HepG2 (cell line): Measurements from ENCODE around the gene SLC26A9. TPM values are rescaled to one million over a fixed set of nuclear protein-coding genes. Genes with fewer than 3 reads are reported as not detected.

Source experiments
- AKNA ChIP-seq: sonication (generic); formaldehyde crosslinking; IDR thresholded peaks from 2 replicates; pipeline ENCODE4 v1.4.0; 2020; ENCODE audit warnings: missing genetic modification reagents, borderline replicate concordance
- ATF2 ChIP-seq: sonication (generic); formaldehyde crosslinking; IDR thresholded peaks from 2 replicates; pipeline ENCODE4 v1.4.0; 2020; ENCODE audit warnings: missing genetic modification reagents
- ATF7 ChIP-seq, 2 experiments: fragments of 450-650 bp in 1 of 2; sonication (generic) in 1 of 2; formaldehyde crosslinking in 1 of 2; IDR thresholded peaks; 2 replicates each; pipeline versions ENCODE4 v1.4.0 to v1.6.1; 2016 to 2020; ENCODE audit warnings: antibody characterized with exemption in 1 of 2, mild to moderate bottlenecking in 1 of 2, missing genetic modification reagents in 1 of 2
- HIC2 ChIP-seq: sonication (generic); formaldehyde crosslinking; IDR thresholded peaks from 2 replicates; pipeline ENCODE4 v1.9.0; 2022; ENCODE audit warnings: low read depth, missing genetic modification reagents
- KDM1A ChIP-seq: IDR thresholded peaks from 2 replicates; pipeline ENCODE4 v1.6.1; 2016; ENCODE audit warnings: missing compliant biosample characterization
- MBD4 ChIP-seq: IDR thresholded peaks from 2 replicates; pipeline ENCODE4 v1.6.1; 2012; ENCODE audit warnings: low read length, inconsistent platforms, borderline replicate concordance
- ZFP82 ChIP-seq: sonication (generic); formaldehyde crosslinking; IDR thresholded peaks from 2 replicates; pipeline ENCODE4 v1.5.1; 2020; ENCODE audit warnings: mild to moderate bottlenecking, missing genetic modification reagents, borderline replicate concordance
- ZNF207 ChIP-seq: fragments of 450-650 bp; IDR thresholded peaks from 2 replicates; pipeline ENCODE4 v1.6.1; 2016; ENCODE audit warnings: antibody characterized with exemption, borderline replicate concordance
- polyA plus RNA-seq, 8 experiments: library from polyadenylated mRNA; depleted of rRNA in 3 of 8; stranded (reverse) in 7 of 8; unstranded in 1 of 8; fragments of >200 nt; fragmentation: Illumina TruSeq in 4 of 8; extraction: Trizol in 4 of 8; gene quantifications; 2 replicates each; pipeline versions ENCODE4 v1.2.1 to v1.2.3, GENCODE V29; 2011 to 2016; ENCODE audit warnings: low read depth in 4 of 8, missing spikeins in 1 of 8, mixed read lengths in 1 of 8; ENCODE audit not compliant: insufficient read depth in 1 of 8
- total RNA-seq, 5 experiments: library from RNA; depleted of rRNA; stranded (reverse); fragments of >200 nt; fragmentation: Illumina TruSeq; extraction: Trizol; gene quantifications; 2 replicates each; pipeline ENCODE4 v1.2.3, GENCODE V29; 2016; ENCODE audit warnings: low read depth in 1 of 5
- TF ChIP-seq, protein P1 (sequence below): sonication (generic); formaldehyde crosslinking; conservative IDR thresholded peaks from 2 replicates; pipeline ENCODE4 v1.4.0; 2020; ENCODE audit warnings: mild to moderate bottlenecking, missing genetic modification reagents, moderate library complexity
- TF ChIP-seq, protein P2 (sequence below): IDR thresholded peaks from 2 replicates; pipeline ENCODE4 v1.6.1; 2012; ENCODE audit warnings: inconsistent platforms

Gene SLC26A9
- total and polyA plus RNA-seq, 2 of the 13 experiments (the other 11 are each of a cell fraction or from before 2014, with no cell fraction given) = 0.11 to 0.15 TPM

DNA sequence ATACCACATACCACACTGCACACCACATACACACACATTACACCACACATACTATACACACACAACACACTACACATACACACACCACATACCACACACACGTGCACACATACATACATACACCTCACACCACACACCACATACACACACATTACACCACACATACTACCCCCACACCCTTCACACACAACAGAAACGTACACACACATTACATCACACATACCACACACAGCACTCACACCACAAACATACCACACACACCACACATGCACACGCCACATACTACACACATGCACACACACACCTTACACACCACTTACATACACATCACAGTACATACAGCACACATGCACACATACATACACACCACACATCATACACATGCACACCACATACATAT is 31.5 kb upstream of the SLC26A9 start (continued):
- TF ChIP-seq ATF2 (CRISPR knock-in tag) (no peak), MBD4 (no peak), ZNF207 (0 out of 2 replicates have a peak, but pooled peaks have one; percentile 13), ZFP82 (CRISPR knock-in tag) (no peak), ATF7 (IDR thresholded peaks at IDR 0.05) (peak; percentile 11; the same call in 1 of the 2 replicates), ATF7 (CRISPR knock-in tag; IDR thresholded peaks at IDR 0.05) (no peak), AKNA (CRISPR knock-in tag) (no peak), HIC2 (no peak), KDM1A (CRISPR knock-in tag) (no peak)
- TF ChIP-seq, protein P1, sequence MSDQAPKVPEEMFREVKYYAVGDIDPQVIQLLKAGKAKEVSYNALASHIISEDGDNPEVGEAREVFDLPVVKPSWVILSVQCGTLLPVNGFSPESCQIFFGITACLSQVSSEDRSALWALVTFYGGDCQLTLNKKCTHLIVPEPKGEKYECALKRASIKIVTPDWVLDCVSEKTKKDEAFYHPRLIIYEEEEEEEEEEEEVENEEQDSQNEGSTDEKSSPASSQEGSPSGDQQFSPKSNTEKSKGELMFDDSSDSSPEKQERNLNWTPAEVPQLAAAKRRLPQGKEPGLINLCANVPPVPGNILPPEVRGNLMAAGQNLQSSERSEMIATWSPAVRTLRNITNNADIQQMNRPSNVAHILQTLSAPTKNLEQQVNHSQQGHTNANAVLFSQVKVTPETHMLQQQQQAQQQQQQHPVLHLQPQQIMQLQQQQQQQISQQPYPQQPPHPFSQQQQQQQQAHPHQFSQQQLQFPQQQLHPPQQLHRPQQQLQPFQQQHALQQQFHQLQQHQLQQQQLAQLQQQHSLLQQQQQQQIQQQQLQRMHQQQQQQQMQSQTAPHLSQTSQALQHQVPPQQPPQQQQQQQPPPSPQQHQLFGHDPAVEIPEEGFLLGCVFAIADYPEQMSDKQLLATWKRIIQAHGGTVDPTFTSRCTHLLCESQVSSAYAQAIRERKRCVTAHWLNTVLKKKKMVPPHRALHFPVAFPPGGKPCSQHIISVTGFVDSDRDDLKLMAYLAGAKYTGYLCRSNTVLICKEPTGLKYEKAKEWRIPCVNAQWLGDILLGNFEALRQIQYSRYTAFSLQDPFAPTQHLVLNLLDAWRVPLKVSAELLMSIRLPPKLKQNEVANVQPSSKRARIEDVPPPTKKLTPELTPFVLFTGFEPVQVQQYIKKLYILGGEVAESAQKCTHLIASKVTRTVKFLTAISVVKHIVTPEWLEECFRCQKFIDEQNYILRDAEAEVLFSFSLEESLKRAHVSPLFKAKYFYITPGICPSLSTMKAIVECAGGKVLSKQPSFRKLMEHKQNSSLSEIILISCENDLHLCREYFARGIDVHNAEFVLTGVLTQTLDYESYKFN (CRISPR knock-in tag) = no peak
- TF ChIP-seq, protein P2, sequence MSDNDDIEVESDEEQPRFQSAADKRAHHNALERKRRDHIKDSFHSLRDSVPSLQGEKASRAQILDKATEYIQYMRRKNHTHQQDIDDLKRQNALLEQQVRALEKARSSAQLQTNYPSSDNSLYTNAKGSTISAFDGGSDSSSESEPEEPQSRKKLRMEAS = no peak
